ENCODE results near the gene NRCAM.

Gene NRCAM

DNA sequence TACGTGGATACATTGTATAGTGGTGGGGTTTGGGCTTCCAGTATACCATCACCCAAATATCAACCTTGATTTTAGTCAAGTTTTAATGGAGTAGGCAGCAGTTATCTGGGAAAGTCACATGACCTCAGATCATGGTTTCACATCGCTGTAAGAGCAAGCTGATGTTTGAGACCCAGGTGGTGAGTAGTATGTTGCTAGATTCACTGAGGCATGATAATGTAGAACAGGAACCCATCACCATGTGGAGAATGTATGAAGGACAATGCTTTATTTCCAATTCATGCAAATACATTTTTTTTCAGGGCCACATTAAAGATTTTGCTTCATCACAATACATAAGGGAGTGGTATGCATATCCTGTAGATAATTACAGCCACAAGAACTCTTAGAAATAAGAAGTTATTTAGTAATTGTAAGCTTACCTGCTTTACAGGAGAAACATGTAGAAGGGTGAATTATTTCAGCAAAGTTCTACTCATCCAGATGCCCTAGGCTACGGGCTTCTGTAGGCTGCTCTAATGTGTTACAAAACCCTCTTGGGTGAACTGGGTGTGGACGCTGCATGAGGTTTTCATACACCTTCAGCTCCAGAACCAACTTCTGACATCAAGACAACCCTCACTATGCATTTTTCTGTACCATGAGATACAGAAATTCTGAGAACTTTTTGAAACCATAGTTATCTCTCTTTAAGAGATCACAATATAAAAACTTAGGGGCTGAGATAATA lies 298.5 kb downstream of the NRCAM start:
- DNase-seq (ENCODE audit: low read depth, low spot score): no peak

DNA sequence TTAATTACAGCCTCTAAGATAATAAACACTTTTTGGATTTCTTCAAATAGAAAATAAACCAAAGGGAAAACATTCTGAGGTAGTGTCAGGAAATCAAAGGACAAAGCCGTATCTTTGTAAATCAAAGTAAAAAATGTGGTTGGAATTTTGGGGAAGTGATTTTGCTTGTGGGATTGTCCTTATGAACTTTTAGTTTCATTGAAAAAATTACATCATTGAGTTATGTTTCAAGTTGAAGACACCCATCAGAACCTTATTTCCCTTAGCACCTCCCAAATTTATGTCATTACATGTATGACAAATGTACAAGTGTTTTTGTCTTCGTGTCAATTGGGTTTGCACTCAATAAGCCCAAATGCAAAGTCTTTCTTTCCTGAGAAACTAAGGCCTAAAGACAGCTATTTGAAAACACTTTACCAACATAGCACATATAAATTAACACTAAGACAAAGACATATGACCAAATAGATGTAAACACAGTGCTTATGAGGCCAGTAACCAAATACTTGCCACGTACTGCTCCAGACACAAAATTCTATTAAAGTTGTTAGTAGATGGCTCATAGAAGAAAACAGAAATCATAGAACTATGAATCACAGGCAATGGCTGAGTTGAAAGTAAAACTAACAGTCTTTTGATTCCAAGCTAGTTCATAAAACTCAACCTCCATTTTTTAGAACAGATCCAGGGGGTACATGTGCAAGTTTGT lies 299.2 kb downstream of the NRCAM start:
- no peak for DNase-seq (ENCODE audit: low read depth, low spot score)

DNA sequence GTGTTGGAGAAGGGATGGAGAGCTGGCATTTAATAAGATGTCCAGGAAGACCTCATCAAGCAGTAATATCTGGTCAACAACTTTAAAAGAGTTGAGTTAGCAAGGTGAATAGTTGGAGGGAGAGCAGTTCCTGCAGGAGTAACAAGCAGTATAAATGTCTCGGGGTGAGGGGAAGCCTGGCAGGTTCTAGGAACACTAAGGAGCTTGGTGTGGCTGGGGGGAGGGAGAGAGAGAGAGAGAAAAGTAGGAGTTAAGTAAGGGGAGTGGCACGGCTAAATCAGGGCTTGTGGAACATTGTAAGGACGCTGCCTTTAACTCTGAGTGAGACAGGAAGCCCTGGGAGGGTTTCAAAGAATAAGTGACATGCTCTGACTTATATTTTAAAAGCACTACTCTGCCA lies 304.0 kb downstream of the NRCAM start:
- no peak for DNase-seq (ENCODE audit: low read depth, low spot score)

DNA sequence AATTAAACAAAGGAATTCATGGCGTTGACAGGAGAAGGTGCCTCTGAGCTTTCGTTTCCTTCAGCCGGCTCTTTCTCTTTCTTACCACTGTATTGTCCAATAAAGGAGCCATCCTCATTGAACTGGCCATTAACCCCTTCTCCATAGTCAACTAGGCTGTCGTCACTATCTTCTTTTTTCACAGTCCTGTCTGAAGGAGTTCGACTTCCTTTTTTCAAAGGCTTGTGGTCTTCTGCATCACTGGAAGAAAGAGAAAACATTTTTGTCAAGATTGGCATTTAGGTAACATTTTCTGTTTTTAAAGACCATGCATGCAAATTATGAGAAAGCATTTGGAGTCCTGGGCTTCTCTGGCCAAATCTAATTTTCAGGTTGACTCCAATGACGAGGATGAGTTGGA lies 306.3 kb downstream of the NRCAM start:
- no peak for DNase-seq (ENCODE audit: low read depth, low spot score)

DNA sequence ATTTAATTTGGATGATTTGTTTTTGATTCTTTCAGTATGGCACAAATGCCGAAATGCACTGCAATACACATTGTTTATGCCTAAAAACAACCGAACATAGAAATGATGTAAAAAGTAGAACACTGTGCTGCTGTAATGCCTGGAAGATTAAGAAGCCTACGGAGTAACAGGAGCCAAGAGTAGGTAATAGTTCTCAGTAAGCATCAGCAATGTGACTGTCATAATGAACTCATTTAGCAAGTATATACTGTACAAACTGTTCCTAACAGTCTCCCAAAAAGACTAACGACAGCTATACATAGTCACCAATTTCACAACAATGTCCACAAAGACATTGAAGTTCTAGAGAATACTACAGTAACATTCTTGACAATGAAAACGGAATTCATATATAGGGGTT lies 307.1 kb downstream of the NRCAM start:
- DNase-seq (ENCODE audit: low read depth, low spot score): no peak

DNA sequence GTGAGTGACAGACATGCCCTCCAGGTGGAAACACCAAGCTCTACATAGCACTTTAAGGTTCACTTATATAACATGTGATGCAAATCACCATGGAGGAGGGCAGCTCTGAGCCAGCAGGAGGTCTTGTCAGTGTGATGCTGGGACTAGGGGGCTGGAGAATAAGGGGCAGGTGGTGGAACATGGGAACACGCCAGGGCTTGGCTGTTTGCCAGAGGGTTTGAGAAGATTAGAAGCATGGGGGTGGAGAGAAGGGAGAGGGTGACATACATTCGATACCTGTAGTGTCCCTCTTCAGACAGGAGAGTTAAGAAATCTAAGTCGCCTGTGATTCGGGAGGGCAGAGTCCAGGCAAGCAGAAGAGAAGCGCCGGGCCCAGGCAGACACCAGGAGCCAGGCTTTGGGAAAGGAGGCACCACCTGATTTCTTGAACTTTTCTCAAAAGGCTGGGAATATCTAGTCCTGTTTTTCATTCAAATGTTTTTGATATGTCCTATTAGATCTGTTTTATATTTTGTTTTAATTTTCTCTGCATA lies 309.1 kb downstream of the NRCAM start:
- DNase-seq (ENCODE audit: low read depth, low spot score): no peak

DNA sequence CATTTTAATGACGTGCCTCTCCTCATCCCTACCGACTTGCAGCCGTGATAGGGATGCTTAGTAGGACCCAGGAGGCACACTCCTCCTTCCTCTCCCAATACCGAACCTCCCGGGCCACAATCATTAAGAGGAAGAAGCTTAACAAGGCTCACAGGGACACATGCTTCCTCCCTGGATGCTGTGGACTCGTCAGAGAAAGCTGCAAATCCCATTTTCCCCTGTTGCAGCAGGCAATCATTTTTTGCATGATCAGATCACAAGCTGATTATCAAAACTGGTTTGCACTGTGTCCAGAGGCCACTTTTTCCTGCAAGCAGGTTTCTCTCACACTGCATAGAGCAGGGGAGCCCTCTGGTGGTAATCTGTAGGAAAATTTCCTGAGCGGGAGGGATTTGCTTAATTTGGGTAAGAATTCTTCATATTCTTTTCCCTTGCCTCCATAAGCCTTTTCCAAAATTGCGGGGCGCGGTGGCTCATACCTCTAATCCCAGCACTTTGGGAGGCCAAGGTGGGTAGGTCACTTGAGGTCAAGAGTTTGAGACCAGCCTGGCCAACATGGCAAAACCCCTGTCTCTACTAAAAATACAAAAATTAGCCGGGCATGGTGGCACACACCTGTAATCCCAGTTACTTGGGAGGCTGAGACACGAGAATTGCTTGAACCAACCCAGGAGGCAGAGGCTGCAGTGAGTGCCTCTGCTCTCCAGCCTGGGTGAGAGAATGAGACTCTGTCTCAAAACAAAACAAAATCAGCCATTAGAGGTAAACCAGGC lies 310.0 kb downstream of the NRCAM start:
- DNase-seq (ENCODE audit: low read depth, low spot score): no peak

DNA sequence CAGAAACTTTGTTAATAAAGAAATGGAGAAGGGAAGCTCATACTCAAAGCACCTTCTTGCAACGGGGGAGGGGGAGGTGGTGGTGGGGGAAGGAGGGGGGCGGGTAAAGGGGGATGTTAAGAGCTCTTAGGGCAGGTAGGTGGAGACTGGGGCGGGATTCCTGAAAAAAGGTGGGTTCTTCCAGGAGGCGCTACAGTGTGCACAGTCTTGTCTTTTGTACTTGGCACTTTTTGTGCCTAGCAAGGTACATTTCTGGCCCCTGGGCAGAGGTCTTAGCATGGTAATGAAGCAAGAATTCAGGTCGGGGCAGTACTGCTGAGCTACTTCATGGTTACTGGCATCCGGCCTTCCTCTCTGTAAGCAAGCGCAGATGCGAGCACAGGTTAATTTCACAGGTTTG lies 310.8 kb downstream of the NRCAM start:
- no peak for DNase-seq (ENCODE audit: low read depth, low spot score)

DNA sequence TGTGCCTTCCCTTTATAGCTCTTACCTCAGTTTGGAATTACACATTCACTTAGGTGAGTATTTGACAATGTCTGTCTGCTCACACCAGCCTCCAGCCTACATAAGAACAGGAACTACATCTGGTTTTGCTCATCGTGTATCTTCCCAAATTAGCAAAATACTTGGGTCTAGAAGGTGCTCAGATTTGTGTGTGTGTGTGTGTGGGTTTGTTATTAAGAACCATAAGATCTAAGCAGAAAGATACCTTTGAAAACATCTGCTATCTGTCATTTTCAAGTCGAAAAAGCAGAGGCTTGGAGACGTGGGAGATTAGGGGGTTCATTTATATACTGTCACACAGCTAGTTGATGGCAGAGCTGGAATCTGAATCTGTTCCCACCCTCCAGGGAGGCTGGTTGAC lies 311.3 kb downstream of the NRCAM start:
- no peak for DNase-seq (ENCODE audit: low read depth, low spot score)

DNA sequence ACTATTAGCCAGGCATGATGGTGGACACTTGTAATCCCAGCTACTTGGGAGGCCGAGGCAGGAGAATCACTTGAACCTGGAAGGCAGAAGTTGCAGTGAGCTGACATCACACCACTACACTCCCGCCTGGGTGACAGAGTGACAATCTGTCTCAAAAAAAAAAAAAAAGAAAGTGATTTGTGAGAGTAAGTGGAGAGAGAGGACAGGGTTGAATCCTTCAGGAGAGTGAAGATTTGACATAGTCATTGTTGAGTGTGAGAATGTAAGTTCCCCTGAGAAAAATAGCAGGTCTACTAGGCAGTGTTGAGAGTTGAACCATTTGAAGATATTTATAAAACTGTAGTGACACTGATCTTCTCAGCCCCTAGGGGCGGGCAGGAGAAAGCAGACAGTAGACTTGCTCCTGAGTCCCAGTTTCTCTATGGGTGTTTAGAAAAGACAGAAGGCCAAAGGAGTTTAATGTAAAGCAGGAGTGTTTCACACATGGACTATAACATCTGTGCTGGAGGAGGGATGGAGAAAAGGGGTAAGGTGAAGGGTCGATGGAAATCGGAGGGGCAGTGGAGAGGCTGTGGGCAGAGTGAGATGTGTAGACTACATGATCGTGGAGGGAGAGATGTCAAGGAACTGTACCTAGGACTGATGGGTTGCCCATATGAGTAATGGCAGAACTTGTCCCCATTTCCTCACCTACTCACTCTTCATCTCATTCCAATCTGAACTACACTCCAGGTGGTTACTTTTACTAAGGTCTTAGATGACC lies 312.4 kb downstream of the NRCAM start:
- no peak for DNase-seq (ENCODE audit: low read depth, low spot score)

DNA sequence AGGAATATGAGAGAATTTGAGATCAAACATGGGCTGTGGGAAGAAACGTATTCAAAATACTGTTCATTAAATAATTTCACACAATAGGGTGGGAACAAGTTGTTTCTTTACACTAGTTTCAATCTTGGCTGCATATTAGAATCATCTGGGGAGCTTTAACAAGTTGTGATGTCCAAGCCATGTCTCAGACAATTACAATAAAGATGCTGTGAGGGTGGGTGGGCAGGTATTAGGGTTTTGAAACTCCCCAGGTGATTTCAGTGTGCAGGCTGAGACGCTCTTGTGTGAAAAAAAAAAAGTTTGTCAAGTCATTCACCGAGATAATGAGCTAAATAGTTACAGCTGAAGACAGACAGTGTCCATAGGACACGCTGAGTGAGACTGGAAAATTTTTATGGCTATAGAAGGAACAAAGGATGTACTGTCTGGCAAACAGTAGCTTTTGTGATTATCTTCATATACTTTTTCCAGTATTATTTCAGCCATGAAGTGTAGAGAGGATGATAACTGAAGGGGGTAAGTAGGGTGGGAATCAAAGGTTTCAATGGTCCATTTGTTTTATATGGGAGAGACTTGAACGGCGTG lies 313.5 kb downstream of the NRCAM start:
- no peak for DNase-seq (ENCODE audit: low read depth, low spot score)

DNA sequence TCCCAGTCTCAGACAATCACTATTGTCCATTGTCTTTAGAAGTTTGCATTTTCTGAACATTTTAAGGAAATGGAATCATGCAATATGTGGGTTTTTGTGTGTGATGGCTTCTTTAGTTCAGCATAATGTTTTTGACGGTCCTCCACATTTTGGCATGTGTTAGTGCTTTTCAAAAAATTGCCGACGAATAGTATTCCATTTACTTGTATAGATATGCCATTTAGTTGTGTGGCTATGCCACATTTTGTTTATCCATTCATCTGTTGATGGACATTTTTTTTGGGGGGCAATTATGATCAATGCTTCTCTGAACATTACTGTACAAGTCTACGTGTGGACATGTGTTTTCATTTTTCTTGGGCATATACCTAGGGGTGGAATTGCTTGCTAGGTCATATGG lies 314.1 kb downstream of the NRCAM start:
- DNase-seq (ENCODE audit: low read depth, low spot score): no peak

DNA sequence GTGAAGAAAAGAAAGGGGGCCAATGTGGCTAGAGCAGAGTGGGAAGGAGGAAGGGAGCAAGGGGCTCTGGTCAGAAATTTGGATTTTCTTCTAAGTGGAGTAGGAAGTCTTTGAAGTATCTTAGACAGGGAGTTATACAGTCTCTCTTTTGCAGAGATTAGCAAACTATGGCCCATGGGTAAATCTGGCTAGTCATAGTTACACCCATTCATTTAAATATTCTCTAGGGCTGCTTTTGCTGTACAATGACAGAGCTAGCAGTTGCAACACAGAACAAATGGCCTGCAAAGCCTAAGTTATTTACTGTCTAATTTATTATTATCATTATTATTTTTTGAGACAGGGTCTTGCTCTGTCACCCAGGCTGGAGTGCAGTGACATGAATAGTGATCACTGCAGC lies 315.6 kb downstream of the NRCAM start:
- no peak for DNase-seq (ENCODE audit: low read depth, low spot score)

DNA sequence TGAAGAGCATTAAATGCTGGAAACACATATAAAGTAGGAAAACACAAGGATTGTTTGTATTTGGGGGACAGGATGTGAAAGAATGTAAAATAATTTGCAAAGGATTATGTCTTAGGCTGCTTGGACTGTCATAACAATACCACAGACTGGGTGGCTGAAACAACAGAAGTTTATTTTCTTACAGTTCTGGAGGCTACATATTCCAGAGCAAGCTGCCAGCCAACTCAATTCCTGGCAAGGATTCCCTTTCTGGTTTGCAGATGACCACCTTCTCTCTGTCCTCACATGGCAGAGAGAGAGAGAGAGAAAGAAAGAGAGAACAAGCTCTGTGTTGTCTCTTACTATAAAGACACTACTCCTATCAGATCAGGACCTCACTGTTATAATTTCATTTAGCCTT lies 317.3 kb downstream of the NRCAM start:
- no peak for DNase-seq (ENCODE audit: low read depth, low spot score)

DNA sequence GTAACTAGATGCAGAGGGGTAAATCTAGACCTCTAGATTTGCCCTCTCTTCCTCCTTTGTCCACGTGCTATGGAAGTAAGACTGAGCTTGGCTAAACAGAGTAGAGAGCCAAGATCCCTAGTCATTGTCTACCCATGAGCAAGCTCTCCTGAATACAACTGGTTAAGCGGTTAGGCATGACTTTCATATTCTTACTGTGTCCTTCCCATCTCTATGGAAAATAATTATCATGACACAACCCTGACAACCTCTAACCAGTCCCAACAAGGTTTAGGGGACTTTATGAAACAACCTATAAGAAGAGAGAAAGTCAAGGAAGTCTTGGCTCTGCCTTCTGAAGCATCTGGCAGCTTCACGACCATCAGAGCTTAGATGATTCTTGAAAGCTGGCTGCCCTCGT lies 318.2 kb downstream of the NRCAM start:
- DNase-seq (ENCODE audit: low read depth, low spot score): no peak

DNA sequence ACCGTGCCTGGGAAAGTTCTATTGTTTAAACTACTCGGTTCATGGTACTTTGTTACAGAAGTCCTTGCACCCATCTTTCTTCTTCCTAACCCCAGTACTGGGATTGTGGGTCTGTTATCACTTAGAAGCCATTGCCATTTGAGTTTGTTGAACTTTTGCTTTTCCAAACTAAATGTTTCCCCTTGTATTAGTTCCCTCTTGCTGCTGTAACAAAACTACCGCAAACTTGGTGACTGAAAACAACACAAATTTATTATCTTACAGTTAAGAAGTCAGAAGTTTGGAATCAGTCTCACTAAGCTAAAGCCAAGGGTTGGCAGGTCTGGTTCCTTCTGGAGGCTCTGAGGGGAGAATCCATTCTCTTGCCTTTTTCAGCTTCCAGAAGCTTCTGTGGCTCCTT lies 319.2 kb downstream of the NRCAM start:
- no peak for DNase-seq (ENCODE audit: low read depth, low spot score)

DNA sequence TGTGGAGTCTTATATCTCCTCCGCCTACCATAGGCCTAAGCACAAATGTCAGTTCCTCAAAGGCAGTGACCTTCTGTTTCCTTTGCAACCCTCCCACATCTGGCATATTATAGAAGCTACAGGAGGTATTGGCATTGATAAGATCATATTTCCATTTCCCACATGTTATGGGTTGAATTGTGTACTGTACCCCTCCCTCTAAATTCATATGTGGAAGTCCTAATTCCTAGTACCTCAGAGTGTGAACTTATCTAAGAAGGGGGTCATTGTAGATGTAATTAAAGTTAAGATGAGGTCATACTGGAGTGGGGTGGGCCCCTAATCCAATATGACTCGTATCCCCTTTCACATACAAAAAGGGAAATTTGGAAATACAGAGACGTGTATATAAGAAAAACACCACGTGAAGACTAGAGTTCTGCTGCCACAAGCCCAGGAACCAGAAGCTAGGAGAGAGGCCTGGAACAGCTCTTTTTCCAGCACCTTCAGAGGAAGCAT lies 320.0 kb downstream of the NRCAM start:
- no peak for DNase-seq (ENCODE audit: low read depth, low spot score)

DNA sequence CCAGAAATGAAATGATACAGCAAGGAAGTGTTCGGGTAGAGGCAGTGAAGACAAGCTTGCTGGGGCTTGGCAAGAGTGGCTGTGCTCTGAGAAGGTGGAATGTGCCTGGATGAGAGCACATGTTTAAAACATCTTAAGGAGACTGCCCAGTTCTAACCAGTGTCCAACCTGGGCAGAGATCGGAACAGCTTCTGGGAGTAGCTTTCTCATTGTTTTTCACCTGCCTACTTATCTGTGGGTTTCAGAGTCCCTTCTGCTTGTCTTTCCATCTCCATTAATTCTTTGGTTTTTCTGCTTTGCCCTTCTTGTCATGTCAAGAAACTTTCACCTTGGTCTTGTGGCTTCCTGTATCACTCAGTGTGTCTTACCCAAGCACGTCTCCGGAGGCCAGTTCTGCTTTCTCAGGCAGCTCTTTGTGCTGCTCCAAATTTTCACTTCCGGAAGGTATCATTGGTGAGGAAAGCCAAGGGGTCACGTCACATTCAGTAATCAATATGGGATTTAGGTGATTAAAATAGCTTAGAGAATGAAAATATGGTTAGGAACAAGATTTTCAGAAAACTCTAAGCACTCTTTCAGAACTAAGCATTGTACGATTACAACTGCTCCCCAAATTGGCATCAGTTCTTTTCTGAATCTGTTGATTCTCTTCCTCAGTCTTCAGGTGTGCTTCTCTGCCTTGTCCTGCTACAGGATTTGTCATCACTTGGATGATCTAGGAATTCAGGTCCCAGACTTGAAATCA lies 320.6 kb downstream of the NRCAM start:
- no peak for DNase-seq (ENCODE audit: low read depth, low spot score)

DNA sequence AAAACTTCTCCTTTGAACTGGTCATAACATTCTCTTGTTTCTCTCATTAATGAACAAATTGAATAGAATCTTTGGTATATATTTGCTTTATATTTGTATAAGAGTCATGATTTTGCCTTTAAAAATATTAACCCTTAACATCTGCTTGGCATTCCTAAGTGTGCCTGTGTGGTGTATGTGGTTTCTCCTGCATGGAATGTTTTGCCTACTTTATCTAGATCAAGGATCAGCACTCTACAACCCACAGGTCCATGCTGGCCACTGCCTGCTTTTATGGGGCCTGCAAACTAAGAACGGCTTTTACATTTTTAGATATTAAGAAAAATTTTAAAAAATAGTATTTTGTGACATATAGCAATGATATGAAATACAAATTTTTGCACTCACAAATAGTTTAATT lies 321.8 kb downstream of the NRCAM start:
- no peak for DNase-seq (ENCODE audit: low read depth, low spot score)

DNA sequence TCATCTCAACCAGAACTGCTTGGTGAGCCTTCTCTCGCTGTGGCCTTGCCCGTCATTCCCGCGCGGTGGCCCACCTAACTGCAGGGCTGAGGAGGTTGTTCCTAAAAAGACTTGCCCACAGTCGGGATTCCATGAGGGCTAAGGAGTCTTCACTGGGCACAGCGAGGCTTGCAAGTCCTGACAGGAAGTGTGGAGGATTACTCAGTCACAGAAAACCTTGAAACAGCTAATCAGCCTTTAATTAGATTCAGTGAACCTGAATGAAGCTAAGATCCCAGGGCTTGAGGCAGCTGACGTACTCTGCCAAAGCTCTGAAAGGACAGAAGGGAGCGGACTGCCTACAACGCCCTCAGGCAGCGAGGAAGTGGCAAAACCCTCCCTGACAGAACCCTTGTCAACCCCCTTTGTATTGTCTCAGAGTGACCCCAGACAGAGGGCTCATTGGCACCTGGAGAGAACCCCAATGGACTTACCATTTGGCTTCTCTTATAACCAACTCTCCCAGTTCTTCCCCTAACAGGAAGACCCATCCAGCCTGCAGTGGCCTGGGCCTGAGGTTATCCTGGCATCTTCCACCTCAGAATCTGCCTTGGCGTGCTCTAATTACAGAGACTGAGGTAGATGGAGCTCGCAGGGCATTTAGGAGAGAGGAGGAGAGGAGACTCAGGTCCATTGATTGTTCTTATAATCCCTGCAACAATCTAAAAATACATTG lies 323.5 kb downstream of the NRCAM start:
- no peak for DNase-seq (ENCODE audit: low read depth, low spot score)
